Hepatocyte (in vitro differentiated cells): ENCODE results near the gene CDKL4. TPM values are rescaled to one million over a fixed set of nuclear protein-coding genes. Genes with fewer than 3 reads are reported as not detected.

Source experiments
- DNase-seq: peaks from one replicate; pipeline ENCODE4 v3.0.0-alpha.2; 2016; ENCODE audit warnings: low spot score
- H2AFZ ChIP-seq: fragments of 200-600 bp; sonication (generic); 2 replicates; pipeline ENCODE4 v1.6.0; 2016; ENCODE audit warnings: antibody characterized with exemption, mild to moderate bottlenecking
- H3K27ac ChIP-seq: fragments of 200-600 bp; sonication (generic); 2 replicates; pipeline ENCODE4 v1.5.1; 2016; ENCODE audit warnings: mild to moderate bottlenecking
- H3K27me3 ChIP-seq: fragments of 200-600 bp; sonication (generic); 2 replicates; pipeline ENCODE4 v1.6.1; 2016
- H3K36me3 ChIP-seq: fragments of 200-600 bp; sonication (generic); replicated peaks from 2 replicates; pipeline ENCODE4 v1.5.1; 2016; ENCODE audit warnings: low read depth; ENCODE audit not compliant: insufficient read depth
- H3K4me1 ChIP-seq: fragments of 200-600 bp; sonication (generic); 2 replicates; pipeline ENCODE4 v1.5.1; 2016; ENCODE audit warnings: mild to moderate bottlenecking, moderate library complexity; ENCODE audit not compliant: insufficient read depth
- H3K4me2 ChIP-seq: fragments of 200-600 bp; sonication (generic); 2 replicates; pipeline ENCODE4 v1.6.0; 2016
- H3K4me3 ChIP-seq: fragments of 200-600 bp; sonication (generic); 2 replicates; pipeline ENCODE4 v1.5.1; 2016; ENCODE audit warnings: mild to moderate bottlenecking
- H3K79me2 ChIP-seq: fragments of 200-600 bp; sonication (generic); 2 replicates; pipeline ENCODE4 v1.6.0; 2017; ENCODE audit warnings: mild to moderate bottlenecking
- H3K9me2 ChIP-seq: fragments of 200-600 bp; sonication (generic); replicated peaks from 2 replicates; pipeline ENCODE4 v1.6.0; 2017; ENCODE audit warnings: mild to moderate bottlenecking; ENCODE audit not compliant: insufficient read depth
- H3K9me3 ChIP-seq: fragments of 200-600 bp; sonication (generic); 2 replicates; pipeline ENCODE4 v1.5.1; 2016; ENCODE audit warnings: low read depth, mild to moderate bottlenecking
- H4K20me1 ChIP-seq: fragments of 200-600 bp; sonication (generic); 2 replicates; pipeline ENCODE4 v1.6.0; 2016; ENCODE audit warnings: mild to moderate bottlenecking; ENCODE audit not compliant: insufficient read depth, poor library complexity, severe bottlenecking
- EZH2 ChIP-seq: fragments of 200-600 bp; sonication (generic); IDR thresholded peaks from 2 replicates; pipeline ENCODE4 v1.6.1; 2016; ENCODE audit warnings: antibody characterized with exemption, mild to moderate bottlenecking, borderline replicate concordance
- EZH2phosphoT487 ChIP-seq: fragments of 200-600 bp; sonication (generic); IDR thresholded peaks from one replicate; pipeline ENCODE4 v1.6.1; 2018; ENCODE audit warnings: antibody characterized with exemption, mild to moderate bottlenecking, low read depth, moderate library complexity; ENCODE audit not compliant: unreplicated experiment, severe bottlenecking
- WGBS: methylation state at CpG from one replicate; pipeline ENCODE4 v1.1.6; 2016; ENCODE audit warnings: low lambda C conversion rate; ENCODE audit errors: missing lambda C conversion rate; 5-methylcytosine and 5-hydroxymethylcytosine counted together
- polyA plus RNA-seq: library from polyadenylated mRNA; unstranded; fragments of >200 nt; fragmentation: Nextera tagmentation; extraction: Ambion mirVana; gene quantifications from 2 replicates; pipeline ENCODE4 v1.2.1, GENCODE V29; 2016
- small RNA-seq: library from RNA; depleted of rRNA; stranded (forward); fragments of <200 nt; gene quantifications from one replicate; pipeline ENCODE3, GENCODE V24; 2014
- total RNA-seq: library from RNA; depleted of rRNA; stranded (reverse); fragments of >200 nt; gene quantifications from 2 replicates; pipeline ENCODE4 v1.2.3, GENCODE V29; 2014
- TF ChIP-seq, protein P1 (sequence below): fragments of 200-600 bp; sonication (generic); IDR thresholded peaks from 2 replicates; pipeline ENCODE4 v1.5.1; 2016; ENCODE audit warnings: antibody characterized with exemption, mild to moderate bottlenecking; ENCODE audit not compliant: poor library complexity

Gene CDKL4
- total and polyA plus RNA-seq, 2 experiments from 2014 or later, result 0.10 to 0.35 TPM

- H3K9me3 ChIP-seq, result no peaks in the 10 kb centered on the region
- peaks cover 8% of the 10 kb centered on the region for H3K79me2 ChIP-seq
- no peak overlapping the region for H3K4me2 ChIP-seq
- H3K36me3 ChIP-seq, result no peaks in the 10 kb centered on the region
- H3K9me2 ChIP-seq, result no peaks in the 10 kb centered on the region
- 85% methylated on average over 1 of the region's 1 CpG for WGBS
- TF ChIP-seq EZH2phosphoT487, result no peak
- TF ChIP-seq, protein P1, sequence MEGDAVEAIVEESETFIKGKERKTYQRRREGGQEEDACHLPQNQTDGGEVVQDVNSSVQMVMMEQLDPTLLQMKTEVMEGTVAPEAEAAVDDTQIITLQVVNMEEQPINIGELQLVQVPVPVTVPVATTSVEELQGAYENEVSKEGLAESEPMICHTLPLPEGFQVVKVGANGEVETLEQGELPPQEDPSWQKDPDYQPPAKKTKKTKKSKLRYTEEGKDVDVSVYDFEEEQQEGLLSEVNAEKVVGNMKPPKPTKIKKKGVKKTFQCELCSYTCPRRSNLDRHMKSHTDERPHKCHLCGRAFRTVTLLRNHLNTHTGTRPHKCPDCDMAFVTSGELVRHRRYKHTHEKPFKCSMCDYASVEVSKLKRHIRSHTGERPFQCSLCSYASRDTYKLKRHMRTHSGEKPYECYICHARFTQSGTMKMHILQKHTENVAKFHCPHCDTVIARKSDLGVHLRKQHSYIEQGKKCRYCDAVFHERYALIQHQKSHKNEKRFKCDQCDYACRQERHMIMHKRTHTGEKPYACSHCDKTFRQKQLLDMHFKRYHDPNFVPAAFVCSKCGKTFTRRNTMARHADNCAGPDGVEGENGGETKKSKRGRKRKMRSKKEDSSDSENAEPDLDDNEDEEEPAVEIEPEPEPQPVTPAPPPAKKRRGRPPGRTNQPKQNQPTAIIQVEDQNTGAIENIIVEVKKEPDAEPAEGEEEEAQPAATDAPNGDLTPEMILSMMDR, result no peak
- no peak for TF ChIP-seq EZH2
- H3K27me3 ChIP-seq, result no peaks in the 10 kb centered on the region
- no peak for DNase-seq
- no peak overlapping the region for H3K4me3 ChIP-seq
- H3K4me1 ChIP-seq, result peaks cover 11% of the 10 kb centered on the region
- no peak overlapping the region for H3K27ac ChIP-seq
- H2AFZ ChIP-seq, result no peak overlapping the region
- H4K20me1 ChIP-seq, result no peaks in the 10 kb centered on the region
Measured at GRCh38 chr2:39127973-39128372, 115.8 kb downstream of the CDKL4 start.

Small RNA genes lying within 50 kb of the gene (small RNA-seq; reads per million reads assigned to genes)
- gene RF00019 (not detected), gene RF00272 (not detected)

Other genes with a start within 250 kb of the CDKL4 start
- 34.6 and 48.4 TPM in 2 replicates for gene SOS1, start 122.9 kb downstream of the CDKL4 start, total RNA-seq
- gene SOS1, start 122.9 kb downstream of the CDKL4 start, polyA plus RNA-seq, result 11.9 and 14.4 TPM in 2 replicates
- gene MAP4K3, start 193.3 kb upstream of the CDKL4 start, total RNA-seq, result 65.1 and 72.1 TPM in 2 replicates
- gene MAP4K3, start 193.3 kb upstream of the CDKL4 start, polyA plus RNA-seq, result 24.5 and 27.2 TPM in 2 replicates